T-helper 1 cell treated with Interleukin-12 subunit alpha and Interleukin-12 subunit beta and Interleukin-4 antibody, amounts not matched to agents 30 ng/mL and 1 ng/mL, for 36 hours (primary cell): ENCODE data around the gene RGS9. TPM values are rescaled to one million over a fixed set of nuclear protein-coding genes. Genes with fewer than 3 reads are reported as not detected.
"Not testable (repeated sequence)": the region's sequence is repeated elsewhere in the genome, so short reads cannot be mapped to it uniquely, and the experiment has no call there.

Source experiments
- intact Hi-C: fragments of 100-400 bp; cut with micrococcal nuclease; formaldehyde crosslinking; loops from one replicate; pipeline ENCODE4 v1.15.1; 2024
- total RNA-seq: library from RNA; stranded (reverse); gene quantifications from 2 replicates; pipeline ENCODE4 v1.2.3, GENCODE V29; 2022

The RGS9 gene
- 4.1 and 4.6 TPM in 2 replicates for total RNA-seq

- intact Hi-C loops = loop anchor here (1.0 to 5.0 kb wide), 8 partner anchors 14 to 210 kb away; no protein-coding TSS in a partner anchor
Measured at GRCh38 chr17:65137021-65137939, at the start of gene RGS9. RGS9 (plus strand) TSS chr17:65137370; CDS start chr17:65137541, 171 bp downstream.

DNA sequence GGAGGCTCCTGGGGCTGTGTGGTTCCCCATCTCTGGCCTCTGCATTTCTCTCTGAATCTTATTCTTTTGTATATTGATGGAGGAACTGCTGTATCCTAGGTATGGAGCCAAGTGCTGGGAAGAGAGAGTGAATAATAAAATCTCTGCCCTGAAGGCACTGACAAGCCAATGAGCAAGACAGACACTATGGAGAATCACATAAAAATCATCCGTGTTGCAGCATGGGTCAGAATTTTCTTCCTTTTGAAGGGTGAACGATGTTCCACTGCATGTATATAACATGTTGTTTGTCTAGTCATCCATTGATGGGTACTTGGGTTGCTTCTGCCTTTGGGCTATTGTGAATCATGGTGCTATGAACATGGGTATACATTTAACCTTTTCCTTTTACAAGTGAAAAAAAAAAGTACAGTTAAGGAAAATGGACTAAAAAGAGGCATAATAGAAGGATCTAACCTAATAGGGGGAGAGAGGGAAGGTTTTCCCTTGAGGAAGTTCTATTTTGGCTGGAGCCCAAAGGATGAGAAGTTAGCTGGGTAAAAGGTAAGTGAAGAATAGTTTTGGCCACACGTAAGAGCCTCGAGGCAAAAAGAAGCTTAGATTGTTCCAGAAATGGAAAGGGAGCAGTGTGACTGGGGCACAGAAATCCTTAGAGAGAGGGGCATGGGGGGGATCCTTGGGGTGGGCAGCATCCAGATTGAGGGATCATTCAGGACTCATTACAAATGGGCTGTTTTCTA is 48.4 kb upstream of the RGS9 start:
- intact Hi-C loops = no loop called here

GRCh38 chr17:65092262-65092661 is 44.9 kb upstream of the RGS9 start:
- intact Hi-C loops = no loop called here

DNA sequence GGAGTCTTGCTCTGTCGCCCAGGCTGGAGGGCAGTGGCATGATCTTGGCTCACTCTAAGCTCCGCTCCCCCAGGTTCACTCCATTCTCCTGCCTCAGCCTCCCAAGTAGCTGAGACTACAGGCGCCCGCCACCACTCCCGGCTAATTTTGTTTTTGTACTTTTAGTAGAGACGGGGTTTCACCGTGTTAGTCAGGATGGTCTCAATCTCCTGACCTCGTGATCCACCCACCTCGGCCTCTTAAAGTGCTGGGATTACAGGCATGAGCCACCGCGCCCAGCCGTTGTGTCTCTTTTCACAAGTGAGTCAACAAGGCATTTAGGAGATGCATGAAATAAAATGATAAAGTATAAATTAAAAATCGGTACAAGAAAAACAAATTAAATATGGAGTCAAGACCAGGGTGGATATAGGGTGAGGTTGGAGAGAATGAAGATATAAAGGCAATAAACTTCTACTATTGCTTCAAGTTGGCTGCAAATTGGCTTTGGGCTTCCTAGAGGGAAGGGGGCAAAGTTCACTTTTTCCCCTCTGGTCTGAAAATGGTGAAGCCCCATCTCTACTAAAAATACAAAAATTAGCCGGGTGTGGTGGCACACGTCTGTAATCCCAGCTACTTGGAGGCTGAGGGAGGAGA is 44.3 kb upstream of the RGS9 start:
- intact Hi-C loops = not testable (repeated sequence)

GRCh38 chr17:65093930-65094329 is 43.2 kb upstream of the RGS9 start:
- intact Hi-C loops = no loop called here

GRCh38 chr17:65095465-65095864 is 41.7 kb upstream of the RGS9 start:
- intact Hi-C loops = no loop called here

GRCh38 chr17:65096382-65096781 is 40.8 kb upstream of the RGS9 start:
- intact Hi-C loops = not testable (repeated sequence)

GRCh38 chr17:65097110-65097509 is 40.1 kb upstream of the RGS9 start:
- intact Hi-C loops = no loop called here

GRCh38 chr17:65099475-65099874 is 37.7 kb upstream of the RGS9 start:
- intact Hi-C loops = no loop called here

DNA sequence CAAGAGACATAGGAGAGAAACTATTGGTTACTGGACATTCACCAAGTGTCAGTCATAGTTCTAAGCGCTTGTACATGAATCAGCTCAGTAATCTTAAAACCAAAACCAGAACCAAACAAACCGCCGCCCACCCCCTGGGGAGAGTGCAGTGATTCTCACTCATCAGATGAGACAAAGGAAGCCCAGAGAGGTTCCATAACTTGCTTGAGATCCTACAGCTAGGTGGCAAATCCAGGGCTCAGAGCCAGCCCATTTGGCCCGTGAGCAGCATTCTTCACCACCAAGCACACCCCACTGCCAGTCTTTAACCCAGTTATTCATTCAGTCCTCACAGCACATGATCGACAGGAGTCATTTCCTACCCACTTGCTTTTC is 37.2 kb upstream of the RGS9 start:
- intact Hi-C loops = loop anchor here (1.0 to 2.0 kb wide), 11 partner anchors 23 to 181 kb away; partner anchors contain the start of genes LRRC37A3 and RGS9

DNA sequence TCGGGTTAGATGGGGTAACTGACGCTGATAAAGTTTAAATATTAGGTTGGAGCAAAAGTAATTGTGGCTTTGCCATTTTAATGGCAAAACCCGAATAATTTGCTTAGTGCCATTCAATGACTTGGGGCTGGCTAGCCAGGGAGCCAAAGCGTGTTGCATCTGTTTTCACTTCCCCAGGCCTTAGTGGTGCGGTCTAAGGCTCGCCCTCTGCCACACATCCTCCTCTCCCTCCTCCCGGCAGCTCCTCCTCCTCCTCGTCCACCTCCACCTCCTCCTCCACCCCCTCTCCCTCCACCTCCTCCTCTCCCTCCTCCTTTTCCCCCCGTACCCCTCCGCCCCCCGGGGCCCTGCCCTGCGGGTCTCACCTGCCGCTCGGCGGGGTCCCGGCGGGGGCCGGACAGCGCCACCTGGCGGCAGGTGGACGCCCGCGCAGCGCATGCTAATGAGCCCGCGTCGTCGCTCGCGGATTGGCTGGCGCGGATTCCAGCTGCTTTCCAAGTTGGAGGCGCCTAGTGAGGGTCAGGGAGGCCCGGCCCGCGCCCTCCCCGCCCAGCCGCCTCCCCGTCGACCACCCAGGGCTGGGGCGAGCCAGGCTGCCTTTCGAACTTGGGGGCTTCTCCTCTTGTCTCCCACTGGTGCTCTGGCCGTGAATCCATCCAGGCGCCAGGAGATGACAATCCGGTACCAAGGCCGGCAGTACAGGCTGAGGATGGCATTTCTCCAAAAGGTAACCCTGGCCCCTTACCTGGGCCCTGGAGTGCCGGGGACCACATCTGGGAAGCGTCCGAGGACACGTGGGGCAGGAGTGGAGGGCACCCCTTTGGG is 36.6 kb upstream of the RGS9 start:
- intact Hi-C loops = loop anchor here (1.0 to 2.0 kb wide), 11 partner anchors 23 to 182 kb away; partner anchors contain the start of genes LRRC37A3 and RGS9

GRCh38 chr17:65101371-65101770 is 35.8 kb upstream of the RGS9 start:
- intact Hi-C loops = loop anchor here (2.0 kb wide), 3 partner anchors 79 to 183 kb away; partner anchors contain the start of gene LRRC37A3

GRCh38 chr17:65102235-65102634 is 34.9 kb upstream of the RGS9 start:
- intact Hi-C loops = no loop called here

GRCh38 chr17:65102788-65103187 is 34.4 kb upstream of the RGS9 start:
- intact Hi-C loops = no loop called here

- intact Hi-C loops = no loop called here
Measured at GRCh38 chr17:65103431-65103830, 33.7 kb upstream of the RGS9 start.

DNA sequence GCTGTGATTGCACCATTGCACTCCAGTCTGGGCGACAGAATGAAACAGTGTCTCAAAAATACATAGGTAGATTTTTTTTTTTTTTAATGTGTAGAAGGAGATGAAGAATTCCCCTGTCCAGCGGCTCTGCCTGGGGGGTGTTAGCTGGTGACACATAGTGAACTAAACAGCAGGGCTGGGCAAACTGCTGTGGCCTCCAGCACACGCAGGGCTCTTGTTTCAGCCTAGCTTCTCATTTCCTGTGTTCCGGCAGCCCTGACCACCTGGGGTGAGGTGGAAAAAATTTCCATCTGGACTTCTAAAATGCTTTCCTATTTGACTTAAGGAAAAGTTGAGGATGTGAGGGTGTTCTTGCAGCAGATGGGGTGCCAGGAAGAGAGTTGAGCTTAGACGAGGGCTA is 33.3 kb upstream of the RGS9 start:
- intact Hi-C loops = no loop called here

DNA sequence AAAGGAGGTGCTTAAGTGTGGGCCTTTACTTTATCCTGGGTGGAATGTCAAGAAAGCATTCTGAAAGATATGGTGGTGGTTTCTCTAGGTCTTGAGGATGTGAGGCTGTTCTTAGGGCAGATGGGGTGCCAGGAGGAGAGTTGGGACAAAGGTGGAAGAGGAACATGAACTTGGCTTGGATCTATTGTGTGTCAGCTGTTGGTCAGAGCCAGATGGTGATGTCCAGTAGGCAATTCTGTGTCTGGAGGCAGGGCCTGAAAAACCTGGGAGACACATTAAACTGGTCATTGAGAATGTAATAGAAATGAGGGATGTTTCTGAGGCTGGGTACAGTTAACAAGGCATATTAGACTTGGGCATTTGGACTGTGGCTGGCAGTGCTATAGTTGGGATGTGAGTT is 32.6 kb upstream of the RGS9 start:
- intact Hi-C loops = no loop called here

- intact Hi-C loops = no loop called here
Measured at GRCh38 chr17:65104973-65105372, 32.2 kb upstream of the RGS9 start.

- intact Hi-C loops = no loop called here
Measured at GRCh38 chr17:65108152-65108551, 29.0 kb upstream of the RGS9 start.

DNA sequence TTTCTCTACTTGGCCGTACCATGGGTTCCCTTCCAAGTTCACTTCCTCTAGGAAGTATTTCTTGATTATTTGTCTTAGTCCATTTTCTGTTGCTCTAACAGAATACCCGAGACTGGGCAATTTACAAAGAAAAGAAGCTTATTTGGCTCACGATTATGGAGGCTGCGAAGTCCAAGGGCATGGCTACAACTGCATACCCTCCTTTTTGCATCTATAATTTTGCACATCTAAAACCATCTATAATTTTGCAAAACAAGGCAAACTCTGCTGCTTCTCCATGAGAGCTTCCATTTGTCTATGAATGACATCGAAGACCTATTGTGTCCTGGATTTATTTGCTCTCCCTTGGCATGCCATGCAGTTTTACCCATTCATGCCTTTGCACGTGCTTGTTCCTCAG is 27.6 kb upstream of the RGS9 start:
- intact Hi-C loops = no loop called here
